Muscle of leg (tissue), 16 donors: ENCODE data around the gene HSP90AB1. TPM values are rescaled to one million over a fixed set of nuclear protein-coding genes. Genes with fewer than 3 reads are reported as not detected.
A peak's percentile ranks its signal among the peaks of the same experiment; 100 is the strongest.

Experiments used
- DNase-seq: peaks from one replicate; pipeline ENCODE4 v3.0.0; 2013
- H3K27ac ChIP-seq: one replicate; pipeline ENCODE4 v1.5.1; 2013; ENCODE audit warnings: mild to moderate bottlenecking, low read length, control low read depth
- H3K27me3 ChIP-seq: one replicate; pipeline ENCODE4 v1.6.1; 2013; ENCODE audit warnings: low read length; ENCODE audit not compliant: control insufficient read depth, insufficient read depth
- H3K36me3 ChIP-seq: one replicate; pipeline ENCODE4 v1.6.1; 2013; ENCODE audit warnings: low read length; ENCODE audit not compliant: control insufficient read depth, insufficient read depth
- H3K4me1 ChIP-seq: one replicate; pipeline ENCODE4 v1.6.1; 2013; ENCODE audit warnings: low read length; ENCODE audit not compliant: control insufficient read depth, insufficient read depth
- H3K4me3 ChIP-seq: one replicate; pipeline ENCODE4 v1.5.1; 2013; ENCODE audit warnings: low read length, control low read depth
- H3K9me3 ChIP-seq: replicated peaks from 2 replicates; pipeline ENCODE4 v1.6.1; 2013; ENCODE audit warnings: low read depth, low read length; ENCODE audit not compliant: control insufficient read depth
- WGBS: methylation state at CpG from one replicate; pipeline ENCODE4 v1.1.5; 2013; ENCODE audit warnings: missing lambda C conversion rate; ENCODE audit not compliant: insufficient coverage; 5-methylcytosine and 5-hydroxymethylcytosine counted together
- long read RNA-seq, 11 donors: transcript quantifications; one replicate each; lab custom pipeline, GENCODE V29; 2026
- polyA plus RNA-seq, 8 donors: library from polyadenylated mRNA; unstranded; fragments of 120-200 nt; gene quantifications; one replicate each; pipeline versions ENCODE4 v1.2.1 to v1.2.3, GENCODE V29; 2013; ENCODE audit warnings: inconsistent platforms in 1 of 8, low replicate concordance in 1 of 8; ENCODE audit not compliant: insufficient read length in 8 of 8, insufficient read depth in 1 of 8
- total RNA-seq: library from RNA; stranded (reverse); fragments of 120-200 nt; gene quantifications from one replicate; pipeline ENCODE4 v1.2.4, GENCODE V29; 2013

Gene HSP90AB1
- total RNA-seq (1,001 TPM), polyA plus RNA-seq (1,000 to 10,000 TPM in 5 of 8 donors, 100 to 1,000 TPM in 3; 842 to 1,095 (median 1,023) TPM)
- long read RNA-seq, donor 1, transcript HSP90AB1-203 (12 exons, 2,572 nt) = major isoform, 93 of 261 reads
- long read RNA-seq, donor 1, partial matches to known transcripts = 168 of 261 reads
- long read RNA-seq, donor 1, other reads (novel, unspliced or antisense) = 0 of 261 reads
- long read RNA-seq, donor 2, transcript HSP90AB1-203 (12 exons, 2,572 nt) = major isoform, 30 of 56 reads
- long read RNA-seq, donor 2, partial matches to known transcripts = 25 of 56 reads
- long read RNA-seq, donor 2, other reads (novel, unspliced or antisense) = 0 of 56 reads
- long read RNA-seq, donor 3, transcript HSP90AB1-203 (12 exons, 2,572 nt) = major isoform, 251 of 498 reads
- long read RNA-seq, donor 3, partial matches to known transcripts = 246 of 498 reads
- long read RNA-seq, donor 3, other reads (novel, unspliced or antisense) = 0 of 498 reads
- long read RNA-seq, donor 4, transcript HSP90AB1-203 (12 exons, 2,572 nt) = major isoform, 78 of 417 reads
- long read RNA-seq, donor 4, partial matches to known transcripts = 337 of 417 reads
- long read RNA-seq, donor 4, other reads (novel, unspliced or antisense) = 0 of 417 reads
- long read RNA-seq, donor 5, transcript HSP90AB1-203 (12 exons, 2,572 nt) = major isoform, 295 of 1,382 reads
- long read RNA-seq, donor 5, partial matches to known transcripts = 1,040 of 1,382 reads
- long read RNA-seq, donor 5, other reads (novel, unspliced or antisense) = 47 of 1,382 reads
- long read RNA-seq, donor 6, transcript HSP90AB1-203 (12 exons, 2,572 nt) = major isoform, 355 of 957 reads
- long read RNA-seq, donor 6, partial matches to known transcripts = 597 of 957 reads
- long read RNA-seq, donor 6, other reads (novel, unspliced or antisense) = 5 of 957 reads
- long read RNA-seq, donor 7, transcript HSP90AB1-203 (12 exons, 2,572 nt) = major isoform, 158 of 879 reads
- long read RNA-seq, donor 7, partial matches to known transcripts = 720 of 879 reads
- long read RNA-seq, donor 7, other reads (novel, unspliced or antisense) = 0 of 879 reads
- long read RNA-seq, donor 8, transcript HSP90AB1-203 (12 exons, 2,572 nt) = major isoform, 134 of 639 reads
- long read RNA-seq, donor 8, partial matches to known transcripts = 497 of 639 reads
- long read RNA-seq, donor 8, other reads (novel, unspliced or antisense) = 6 of 639 reads
- long read RNA-seq, donor 9, transcript HSP90AB1-203 (12 exons, 2,572 nt) = major isoform, 69 of 801 reads
- long read RNA-seq, donor 9, partial matches to known transcripts = 725 of 801 reads
- long read RNA-seq, donor 9, other reads (novel, unspliced or antisense) = 6 of 801 reads
- long read RNA-seq, donor 10, transcript HSP90AB1-203 (12 exons, 2,572 nt) = major isoform, 178 of 1,005 reads
- long read RNA-seq, donor 10, partial matches to known transcripts = 809 of 1,005 reads
- long read RNA-seq, donor 10, other reads (novel, unspliced or antisense) = 17 of 1,005 reads
- long read RNA-seq, donor 11, transcript HSP90AB1-203 (12 exons, 2,572 nt) = major isoform, 131 of 666 reads
- long read RNA-seq, donor 11, partial matches to known transcripts = 534 of 666 reads
- long read RNA-seq, donor 11, other reads (novel, unspliced or antisense) = 0 of 666 reads

- Histone ChIP-seq H3K4me1 (peaks cover 14% of the 10 kb centered on the region), H3K4me3 (peak within 1 kb of the TSS; percentile 92), H3K36me3 (peaks cover 34% of the 10 kb centered on the region), H3K27ac (peak within 1 kb of the TSS; percentile 97), H3K27me3 (no peaks in the 10 kb centered on the region), H3K9me3 (no peaks in the 10 kb centered on the region)
- DNase-seq = peak; percentile 99
- 0% methylated on average over 11 of the region's 34 CpGs for WGBS
These were observed at the start of gene HSP90AB1 for GRCh38 chr6:44246663-44247337. Gene HSP90AB1 (plus strand): TSS chr6:44247101. CDS start chr6:44248630, 1,529 bp downstream.

GRCh38 chr6:44198684-44199083 lies 48.2 kb upstream of the HSP90AB1 start:
- Histone ChIP-seq H3K9me3 (no peaks in the 10 kb centered on the region), H3K4me3 (no peak overlapping the region), H3K4me1 (peaks cover 30% of the 10 kb centered on the region), H3K36me3 (no peaks in the 10 kb centered on the region), H3K27me3 (no peaks in the 10 kb centered on the region), H3K27ac (no peak overlapping the region)
- WGBS = no CpG with 5 or more reads among the region's 3 CpGs
- DNase-seq = no peak

- Histone ChIP-seq H3K27me3 (no peaks in the 10 kb centered on the region), H3K4me3 (no peak overlapping the region), H3K27ac (no peak overlapping the region), H3K4me1 (peaks cover 30% of the 10 kb centered on the region), H3K9me3 (no peaks in the 10 kb centered on the region), H3K36me3 (no peaks in the 10 kb centered on the region)
- DNase-seq = no peak
- WGBS = no CpG with 5 or more reads among the region's 4 CpGs
These were observed 47.0 kb upstream of the HSP90AB1 start for GRCh38 chr6:44199883-44200282.

GRCh38 chr6:44201200-44201599 lies 45.7 kb upstream of the HSP90AB1 start:
- Histone ChIP-seq H3K36me3 (no peaks in the 10 kb centered on the region), H3K9me3 (no peaks in the 10 kb centered on the region), H3K4me1 (peaks cover 30% of the 10 kb centered on the region), H3K4me3 (no peak overlapping the region), H3K27me3 (no peaks in the 10 kb centered on the region), H3K27ac (peak overlapping the region; percentile 63)
- 73% methylated on average over 3 of the region's 3 CpGs for WGBS
- DNase-seq = no peak

GRCh38 chr6:44201638-44202303 lies 45.1 kb upstream of the HSP90AB1 start:
- Histone ChIP-seq H3K36me3 (no peaks in the 10 kb centered on the region), H3K27ac (peak overlapping the region; percentile 63), H3K4me3 (no peak overlapping the region), H3K4me1 (peaks cover 30% of the 10 kb centered on the region), H3K27me3 (no peaks in the 10 kb centered on the region), H3K9me3 (no peaks in the 10 kb centered on the region)
- peak; percentile 54 for DNase-seq
- WGBS = 65% methylated on average over 6 of the region's 11 CpGs

GRCh38 chr6:44202332-44202971 lies 44.4 kb upstream of the HSP90AB1 start:
- no peaks in the 10 kb centered on the region for H3K27me3 ChIP-seq
- peaks cover 30% of the 10 kb centered on the region for H3K4me1 ChIP-seq
- H3K9me3 ChIP-seq = no peaks in the 10 kb centered on the region
- DNase-seq = no peak
- peak overlapping the region; percentile 63 for H3K27ac ChIP-seq
- WGBS = 77% methylated on average over 4 of the region's 4 CpGs
- no peaks in the 10 kb centered on the region for H3K36me3 ChIP-seq
- H3K4me3 ChIP-seq = no peak overlapping the region

GRCh38 chr6:44202972-44203750 lies 43.7 kb upstream of the HSP90AB1 start:
- no peaks in the 10 kb centered on the region for H3K9me3 ChIP-seq
- peak overlapping the region; percentile 63 for H3K27ac ChIP-seq
- peaks cover 30% of the 10 kb centered on the region for H3K4me1 ChIP-seq
- no peak overlapping the region for H3K4me3 ChIP-seq
- H3K27me3 ChIP-seq = no peaks in the 10 kb centered on the region
- H3K36me3 ChIP-seq = no peaks in the 10 kb centered on the region
- 63% methylated on average over 8 of the region's 11 CpGs for WGBS
- no peak for DNase-seq

- no peak for DNase-seq
- H3K27ac ChIP-seq = no peak overlapping the region
- WGBS = 89% methylated on average over 5 of the region's 6 CpGs
- no peaks in the 10 kb centered on the region for H3K36me3 ChIP-seq
- peaks cover 34% of the 10 kb centered on the region for H3K4me1 ChIP-seq
- H3K27me3 ChIP-seq = no peaks in the 10 kb centered on the region
- no peak overlapping the region for H3K4me3 ChIP-seq
- no peaks in the 10 kb centered on the region for H3K9me3 ChIP-seq
These were observed 42.9 kb upstream of the HSP90AB1 start for GRCh38 chr6:44203955-44204354.
